ENCODE data around the gene LRRC7. TPM values are rescaled to one million over a fixed set of nuclear protein-coding genes. Genes with fewer than 3 reads are reported as not detected.

LRRC7 gene
- total and polyA plus RNA-seq, 2 of the 8 experiments (the other 6 are each of a cell fraction or from before 2014, with no cell fraction given) = 0.03 to 0.17 TPM

- Histone ChIP-seq H3K4ac (replicated peaks; ENCODE audit: insufficient read length, low read depth, low read length) (no peak overlapping the region), H2BK20ac (ENCODE audit: low read length) (no peak overlapping the region), H3K56ac (replicated peaks; ENCODE audit: insufficient read length, low read depth, low read length) (no peak overlapping the region), H3K23ac (ENCODE audit: insufficient read length) (no peak overlapping the region), H2BK5ac (ENCODE audit: low read depth, low read length) (no peak overlapping the region), H2BK12ac (ENCODE audit: low read depth, low read length) (no peak overlapping the region), H4K8ac (ENCODE audit: extremely low read depth, insufficient read depth, low read length) (no peak overlapping the region), H4K20me1 (replicated peaks in 1 of 2; ENCODE audit: control insufficient read depth in 1 of 2, insufficient read depth in 2 of 2, low read length in 2 of 2) (no peaks in the 10 kb centered on the region), H4K91ac (replicated peaks; ENCODE audit: insufficient read length, low read length) (no peak overlapping the region), H3K79me2 (ENCODE audit: control insufficient read depth in 1 of 2, insufficient read depth in 2 of 2, low read length in 2 of 2) (no peaks in the 10 kb centered on the region), H3K27ac (ENCODE audit: low read depth, low read length) (no peak overlapping the region), H3K9ac (replicated peaks in 1 of 4; ENCODE audit: extremely low read depth in 1 of 4, low read depth in 3 of 4, low read length in 3 of 4) (no peak overlapping the region), H2BK120ac (replicated peaks; ENCODE audit: low read depth, low read length) (no peak overlapping the region), H2AFZ (ENCODE audit: low read length) (no peak overlapping the region), H3K4me2 (ENCODE audit: insufficient read depth in 1 of 2, low read depth in 2 of 2, low read length in 2 of 2) (no peak overlapping the region), H3K36me3 (ENCODE audit: control insufficient read depth in 2 of 4, insufficient read depth in 4 of 4, low read length in 3 of 4) (no peaks in the 10 kb centered on the region), H3K79me1 (ENCODE audit: low read depth, low read length) (no peaks in the 10 kb centered on the region), H3K4me1 (replicated peaks in 1 of 4; ENCODE audit: control insufficient read depth in 3 of 4, insufficient read depth in 4 of 4, low read length in 3 of 4) (no peaks in the 10 kb centered on the region), H3K23me2 (ENCODE audit: low read depth, low read length) (no peaks in the 10 kb centered on the region), H3K27me3 (replicated peaks in 1 of 4; ENCODE audit: control insufficient read depth in 3 of 4, extremely low read depth in 1 of 4, insufficient read depth in 3 of 4, low read length in 3 of 4) (no peaks in the 10 kb centered on the region), H3K18ac (ENCODE audit: extremely low read depth, low read length) (no peak overlapping the region), H3K9me3 (ENCODE audit: insufficient read depth in 2 of 2, low read depth in 1 of 2, low read length in 1 of 2) (no peaks in the 10 kb centered on the region), H4K5ac (ENCODE audit: insufficient read length, low read depth, low read length) (no peak overlapping the region), H2BK15ac (ENCODE audit: low read length) (no peak overlapping the region), H2AK5ac (ENCODE audit: low read depth, low read length) (no peak overlapping the region), H3K4me3 (ENCODE audit: extremely low read depth in 1 of 4, insufficient read depth in 2 of 4, low read depth in 3 of 4, low read length in 4 of 4) (no peak overlapping the region), H3K14ac (ENCODE audit: insufficient read length) (no peak overlapping the region)
- DNase-seq (ENCODE audit: low read depth in 1 of 2, low spot score in 2 of 2) (no peak), FAIRE-seq (no peak)
- ChIA-PET POLR2A (ENCODE audit: partially characterized antibody) (no interaction called here), CTCF (ENCODE audit: partially characterized antibody) (no interaction called here)
- 84% methylated on average over 1 of the region's 1 CpG; no CpG with 5 or more reads in 1 of the 2 experiments for WGBS, 2 experiments (ENCODE audit: extremely low coverage in 1 of 2, insufficient coverage in 1 of 2, insufficient read length in 1 of 2, insufficient replicate concordance in 2 of 2, low coverage in 1 of 2, low lambda C conversion rate in 2 of 2, missing lambda C conversion rate in 1 of 2)
- no peak for TF ChIP-seq GTF2F1 (IDR thresholded peaks at IDR 0.05; ENCODE audit: borderline replicate concordance, low read depth, low read length)
- TF ChIP-seq, protein P1, sequence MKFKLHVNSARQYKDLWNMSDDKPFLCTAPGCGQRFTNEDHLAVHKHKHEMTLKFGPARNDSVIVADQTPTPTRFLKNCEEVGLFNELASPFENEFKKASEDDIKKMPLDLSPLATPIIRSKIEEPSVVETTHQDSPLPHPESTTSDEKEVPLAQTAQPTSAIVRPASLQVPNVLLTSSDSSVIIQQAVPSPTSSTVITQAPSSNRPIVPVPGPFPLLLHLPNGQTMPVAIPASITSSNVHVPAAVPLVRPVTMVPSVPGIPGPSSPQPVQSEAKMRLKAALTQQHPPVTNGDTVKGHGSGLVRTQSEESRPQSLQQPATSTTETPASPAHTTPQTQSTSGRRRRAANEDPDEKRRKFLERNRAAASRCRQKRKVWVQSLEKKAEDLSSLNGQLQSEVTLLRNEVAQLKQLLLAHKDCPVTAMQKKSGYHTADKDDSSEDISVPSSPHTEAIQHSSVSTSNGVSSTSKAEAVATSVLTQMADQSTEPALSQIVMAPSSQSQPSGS (IDR thresholded peaks at IDR 0.05; ENCODE audit: low read length) = no peak
- TF ChIP-seq TAF1 (IDR thresholded peaks at IDR 0.05; ENCODE audit: low read depth, low read length) = no peak
- no peak for TF ChIP-seq EZH2 (IDR thresholded peaks at IDR 0.05; ENCODE audit: low read depth, low read length, severe bottlenecking)
- no peak for TF ChIP-seq MAFK (IDR thresholded peaks at IDR 0.05; ENCODE audit: low read depth, low read length)
- no peak for TF ChIP-seq PHF8 (conservative IDR thresholded peaks at IDR 0.05; ENCODE audit: low read depth, low read length)
- no peak for TF ChIP-seq E2F6 (IDR thresholded peaks at IDR 0.05)
- no peak for TF ChIP-seq EP300 (IDR thresholded peaks at IDR 0.05; ENCODE audit: borderline replicate concordance in 1 of 2, low read depth in 2 of 2, low read length in 2 of 2)
- no peak for TF ChIP-seq SIN3A (conservative IDR thresholded peaks at IDR 0.05 in 1 of 2, IDR thresholded peaks at IDR 0.05 in 1 of 2; ENCODE audit: low read depth in 1 of 2, low read length in 2 of 2)
- TF ChIP-seq GABPA (IDR thresholded peaks at IDR 0.05; ENCODE audit: borderline replicate concordance, insufficient read depth, low read length) = no peak
- TF ChIP-seq TEAD4 (IDR thresholded peaks at IDR 0.05; ENCODE audit: low read depth, low read length) = no peak
- TF ChIP-seq SP4 (IDR thresholded peaks at IDR 0.05; ENCODE audit: low read length) = no peak
These were observed 138.8 kb downstream of the LRRC7 start for GRCh38 chr1:69706473-69706872.
